Keratinocyte (primary cell): ENCODE results near the gene KCNT2. TPM values are rescaled to one million over a fixed set of nuclear protein-coding genes. Genes with fewer than 3 reads are reported as not detected.

Experiments used
- DNase-seq: peaks from one replicate; pipeline ENCODE4 v3.0.0-alpha.2; 2011; ENCODE audit warnings: low read depth, missing footprints, low spot score
- FAIRE-seq: peaks from 2 replicates; lab custom pipeline; 2011; peaks lifted over from hg19 to GRCh38; lab: Jason Lieb, UNC
- H2AFZ ChIP-seq: 2 replicates; pipeline ENCODE4 v1.6.0; 2012; ENCODE audit warnings: low read length, control low read depth, inconsistent platforms; ENCODE audit not compliant: control insufficient read depth
- H3K27ac ChIP-seq: 2 replicates; pipeline ENCODE4 v1.5.1; 2011; ENCODE audit warnings: low read length; ENCODE audit not compliant: control insufficient read depth, insufficient read depth
- H3K27me3 ChIP-seq: 3 replicates; pipeline ENCODE4 v1.6.0; 2011; ENCODE audit warnings: low read length; ENCODE audit not compliant: control insufficient read depth, insufficient read depth; ENCODE audit errors: extremely low read depth
- H3K36me3 ChIP-seq, 2 experiments: 2 replicates in 1 of 2; 3 replicates in 1 of 2; pipeline ENCODE4 v1.5.1; 2011; ENCODE audit warnings: low read length in 2 of 2, mild to moderate bottlenecking in 1 of 2; ENCODE audit not compliant: control insufficient read depth in 2 of 2, insufficient read depth in 2 of 2; ENCODE audit errors: extremely low read depth in 1 of 2
- H3K4me1 ChIP-seq: 3 replicates; pipeline ENCODE4 v1.5.1; 2011; ENCODE audit warnings: low read length; ENCODE audit not compliant: control insufficient read depth, insufficient read depth; ENCODE audit errors: extremely low read depth
- H3K4me2 ChIP-seq: 3 replicates; pipeline ENCODE4 v1.6.0; 2011; ENCODE audit warnings: low read depth, low read length; ENCODE audit not compliant: control insufficient read depth, insufficient read depth; ENCODE audit errors: extremely low read depth
- H3K4me3 ChIP-seq, 3 experiments: fragments of 200-600 bp in 1 of 3; sonication (generic) in 1 of 3; 2 replicates in 2 of 3; 3 replicates in 1 of 3; pipeline ENCODE4 v1.5.1; 2011 to 2016; ENCODE audit warnings: low read length in 3 of 3, mild to moderate bottlenecking in 3 of 3, control low read depth in 2 of 3, inconsistent platforms in 1 of 3, low read depth in 1 of 3, mixed read lengths in 1 of 3, mixed run types in 1 of 3, moderate library complexity in 1 of 3; ENCODE audit not compliant: control insufficient read depth in 2 of 3, insufficient read depth in 2 of 3; ENCODE audit errors: extremely low read depth in 1 of 3
- H3K79me2 ChIP-seq: 2 replicates; pipeline ENCODE4 v1.6.0; 2012; ENCODE audit warnings: low read length; ENCODE audit not compliant: control insufficient read depth, insufficient read depth
- H3K9ac ChIP-seq: 3 replicates; pipeline ENCODE4 v1.6.0; 2011; ENCODE audit warnings: low read length; ENCODE audit not compliant: control insufficient read depth, insufficient read depth; ENCODE audit errors: extremely low read depth
- H3K9me1 ChIP-seq: 3 replicates; pipeline ENCODE4 v1.6.0; 2011; ENCODE audit warnings: low read length; ENCODE audit not compliant: control insufficient read depth, insufficient read depth; ENCODE audit errors: extremely low read depth
- H3K9me3 ChIP-seq: 2 replicates; pipeline ENCODE4 v1.5.1; 2012; ENCODE audit warnings: low read depth, low read length; ENCODE audit not compliant: control insufficient read depth
- H4K20me1 ChIP-seq: 3 replicates; pipeline ENCODE4 v1.6.0; 2011; ENCODE audit warnings: low read length; ENCODE audit not compliant: control insufficient read depth, insufficient read depth; ENCODE audit errors: extremely low read depth
- CTCF ChIP-seq, 3 experiments: IDR thresholded peaks in 1 of 3; conservative IDR thresholded peaks in 1 of 3; optimal IDR thresholded peaks in 1 of 3; 2 replicates in 2 of 3; 3 replicates in 1 of 3; pipeline versions ENCODE3 to v1.5.1; 2011; ENCODE audit warnings: low read length in 3 of 3, mild to moderate bottlenecking in 3 of 3, moderate library complexity in 2 of 3, control low read depth in 1 of 3, inconsistent platforms in 1 of 3; ENCODE audit not compliant: insufficient read depth in 2 of 3; ENCODE audit errors: extremely low read depth in 1 of 3
- EZH2 ChIP-seq: IDR thresholded peaks from one replicate; pipeline ENCODE4 v1.6.1; 2012; ENCODE audit warnings: inconsistent platforms, mild to moderate bottlenecking, low read length, moderate library complexity
- dilution Hi-C: fragments of 300-500 bp; cut with MboI; formaldehyde crosslinking; loops from one replicate; pipeline ENCODE4 v1.7.0; 2020; ENCODE audit warnings: low sequenced_read_pairs; ENCODE audit not compliant: extremely low pct_ligation_motif_present
- polyA plus RNA-seq, 5 experiments: library from polyadenylated mRNA; depleted of rRNA in 3 of 5; stranded (reverse) in 3 of 5; stranded (forward) in 1 of 5; unstranded in 1 of 5; fragments of >200 nt; gene quantifications; 1 replicate in 1 of 5; 2 replicates in 3 of 5; 3 replicates in 1 of 5; pipeline versions ENCODE4 v1.2.1 to v1.2.3, GENCODE V29; 2011 to 2012; ENCODE audit warnings: missing spikeins in 2 of 5, low read depth in 1 of 5, low replicate concordance in 1 of 5

The KCNT2 gene
- polyA plus RNA-seq, 1 donor (not counting 4 experiments of a cell fraction or from before 2014, with no cell fraction given) = not detected

GRCh38 chr1:196403803-196404690, 204.2 kb downstream of the KCNT2 start:
- Histone ChIP-seq H3K27me3 (no peaks in the 10 kb centered on the region), H3K4me3 (no peak overlapping the region), H2AFZ (no peak overlapping the region), H3K27ac (no peak overlapping the region), H3K4me1 (peaks cover 3% of the 10 kb centered on the region), H3K9ac (no peak overlapping the region), H3K4me2 (no peak overlapping the region), H3K9me1 (no peaks in the 10 kb centered on the region), H3K79me2 (no peaks in the 10 kb centered on the region), H4K20me1 (no peaks in the 10 kb centered on the region), H3K36me3 (no peaks in the 10 kb centered on the region), H3K9me3 (no peaks in the 10 kb centered on the region)
- FAIRE-seq (no peak), DNase-seq (no peak)
- TF ChIP-seq CTCF (optimal IDR thresholded peaks at IDR 0.05 in 1 of 3, IDR thresholded peaks at IDR 0.05 in 1 of 3, conservative IDR thresholded peaks at IDR 0.05 in 1 of 3; ENCODE audit: extremely low read depth in 1 of 3, insufficient read depth in 2 of 3, low read length in 3 of 3) (no peak), EZH2 (no peak)
- dilution Hi-C loops = no loop called here

GRCh38 chr1:196401891-196402290, 206.3 kb downstream of the KCNT2 start:
- H3K9ac ChIP-seq = no peak overlapping the region
- no peak overlapping the region for H2AFZ ChIP-seq
- no peaks in the 10 kb centered on the region for H3K36me3 ChIP-seq
- no peaks in the 10 kb centered on the region for H3K27me3 ChIP-seq
- no peak overlapping the region for H3K4me3 ChIP-seq
- dilution Hi-C loops = no loop called here
- FAIRE-seq (no peak), DNase-seq (no peak)
- no peaks in the 10 kb centered on the region for H3K9me1 ChIP-seq
- peaks cover 3% of the 10 kb centered on the region for H3K4me1 ChIP-seq
- no peak overlapping the region for H3K27ac ChIP-seq
- no peaks in the 10 kb centered on the region for H3K79me2 ChIP-seq
- no peaks in the 10 kb centered on the region for H4K20me1 ChIP-seq
- TF ChIP-seq CTCF (optimal IDR thresholded peaks at IDR 0.05 in 1 of 3, IDR thresholded peaks at IDR 0.05 in 1 of 3, conservative IDR thresholded peaks at IDR 0.05 in 1 of 3; ENCODE audit: extremely low read depth in 1 of 3, insufficient read depth in 2 of 3, low read length in 3 of 3) = no peak
- no peak for TF ChIP-seq EZH2
- H3K4me2 ChIP-seq = no peak overlapping the region
- H3K9me3 ChIP-seq = no peaks in the 10 kb centered on the region
